HL-60 (cell line): ENCODE measurements around the gene SUPT3H.
A peak's percentile ranks its signal among the peaks of the same experiment; 100 is the strongest.

Experiments
- DNase-seq, 2 experiments: peaks; one replicate each; pipeline ENCODE4 v3.0.0-alpha.2; 2010 to 2020; ENCODE audit warnings: low read depth in 1 of 2, low spot score in 1 of 2
- H3K27ac ChIP-seq: fragments of 250-450 bp; sonication (Bioruptor Pico); replicated peaks from 2 replicates; pipeline ENCODE4 v1.5.1; 2020; ENCODE audit warnings: mild to moderate bottlenecking, moderate library complexity
- H3K27me3 ChIP-seq: fragments of 250-450 bp; sonication (Bioruptor Pico); 2 replicates; pipeline ENCODE4 v1.5.1; 2021; ENCODE audit warnings: mild to moderate bottlenecking, moderate library complexity; ENCODE audit not compliant: insufficient read depth, poor library complexity, severe bottlenecking
- H3K4me3 ChIP-seq: replicated peaks from 2 replicates; pipeline ENCODE4 v1.5.1; 2011; ENCODE audit warnings: mild to moderate bottlenecking, control low read depth, low read length; ENCODE audit not compliant: insufficient read depth
- GABPA ChIP-seq: IDR thresholded peaks from 2 replicates; pipeline ENCODE4 v1.6.1; 2012; ENCODE audit warnings: low read depth
- POLR2AphosphoS5 ChIP-seq: IDR thresholded peaks from 2 replicates; pipeline ENCODE4 v1.6.1; 2012; ENCODE audit warnings: low read depth
- SPI1 ChIP-seq: IDR thresholded peaks from 2 replicates; pipeline ENCODE4 v1.6.1; 2012; ENCODE audit warnings: low read depth, mild to moderate bottlenecking, borderline replicate concordance
- TF ChIP-seq, protein P1 (sequence below): IDR thresholded peaks from 2 replicates; pipeline ENCODE4 v1.6.1; 2012; ENCODE audit warnings: low read depth; ENCODE audit not compliant: insufficient replicate concordance
- TF ChIP-seq, protein P2 (sequence below): IDR thresholded peaks from one replicate; pipeline ENCODE4 v1.5.1; 2011; ENCODE audit warnings: low read length, control low read depth, inconsistent platforms; ENCODE audit not compliant: insufficient read depth

Gene SUPT3H

DNA sequence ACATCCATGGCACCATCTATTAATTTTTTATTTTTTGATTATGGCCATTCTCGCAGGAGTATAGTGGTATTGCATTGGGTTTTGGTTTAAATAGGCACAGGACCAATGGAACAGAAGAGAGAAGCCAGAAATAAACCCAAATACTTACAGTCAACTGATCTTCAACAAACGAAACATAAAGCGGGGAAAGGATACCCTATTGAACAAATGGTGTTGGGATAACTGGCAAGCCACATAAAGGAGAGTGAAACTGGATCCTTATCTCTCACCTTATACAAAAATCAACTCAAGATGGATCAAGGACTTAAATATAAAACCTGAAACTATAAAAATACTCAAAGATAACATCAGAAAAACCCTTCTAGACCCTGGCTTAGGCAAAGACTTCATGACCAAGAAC lies 74.9 kb downstream of the SUPT3H start:
- DNase-seq = no peak
- Histone ChIP-seq H3K27me3 (no peaks in the 10 kb centered on the region), H3K4me3 (no peak overlapping the region), H3K27ac (no peak overlapping the region)
- TF ChIP-seq, protein P1, sequence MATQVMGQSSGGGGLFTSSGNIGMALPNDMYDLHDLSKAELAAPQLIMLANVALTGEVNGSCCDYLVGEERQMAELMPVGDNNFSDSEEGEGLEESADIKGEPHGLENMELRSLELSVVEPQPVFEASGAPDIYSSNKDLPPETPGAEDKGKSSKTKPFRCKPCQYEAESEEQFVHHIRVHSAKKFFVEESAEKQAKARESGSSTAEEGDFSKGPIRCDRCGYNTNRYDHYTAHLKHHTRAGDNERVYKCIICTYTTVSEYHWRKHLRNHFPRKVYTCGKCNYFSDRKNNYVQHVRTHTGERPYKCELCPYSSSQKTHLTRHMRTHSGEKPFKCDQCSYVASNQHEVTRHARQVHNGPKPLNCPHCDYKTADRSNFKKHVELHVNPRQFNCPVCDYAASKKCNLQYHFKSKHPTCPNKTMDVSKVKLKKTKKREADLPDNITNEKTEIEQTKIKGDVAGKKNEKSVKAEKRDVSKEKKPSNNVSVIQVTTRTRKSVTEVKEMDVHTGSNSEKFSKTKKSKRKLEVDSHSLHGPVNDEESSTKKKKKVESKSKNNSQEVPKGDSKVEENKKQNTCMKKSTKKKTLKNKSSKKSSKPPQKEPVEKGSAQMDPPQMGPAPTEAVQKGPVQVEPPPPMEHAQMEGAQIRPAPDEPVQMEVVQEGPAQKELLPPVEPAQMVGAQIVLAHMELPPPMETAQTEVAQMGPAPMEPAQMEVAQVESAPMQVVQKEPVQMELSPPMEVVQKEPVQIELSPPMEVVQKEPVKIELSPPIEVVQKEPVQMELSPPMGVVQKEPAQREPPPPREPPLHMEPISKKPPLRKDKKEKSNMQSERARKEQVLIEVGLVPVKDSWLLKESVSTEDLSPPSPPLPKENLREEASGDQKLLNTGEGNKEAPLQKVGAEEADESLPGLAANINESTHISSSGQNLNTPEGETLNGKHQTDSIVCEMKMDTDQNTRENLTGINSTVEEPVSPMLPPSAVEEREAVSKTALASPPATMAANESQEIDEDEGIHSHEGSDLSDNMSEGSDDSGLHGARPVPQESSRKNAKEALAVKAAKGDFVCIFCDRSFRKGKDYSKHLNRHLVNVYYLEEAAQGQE = no peak
- TF ChIP-seq, protein P2, sequence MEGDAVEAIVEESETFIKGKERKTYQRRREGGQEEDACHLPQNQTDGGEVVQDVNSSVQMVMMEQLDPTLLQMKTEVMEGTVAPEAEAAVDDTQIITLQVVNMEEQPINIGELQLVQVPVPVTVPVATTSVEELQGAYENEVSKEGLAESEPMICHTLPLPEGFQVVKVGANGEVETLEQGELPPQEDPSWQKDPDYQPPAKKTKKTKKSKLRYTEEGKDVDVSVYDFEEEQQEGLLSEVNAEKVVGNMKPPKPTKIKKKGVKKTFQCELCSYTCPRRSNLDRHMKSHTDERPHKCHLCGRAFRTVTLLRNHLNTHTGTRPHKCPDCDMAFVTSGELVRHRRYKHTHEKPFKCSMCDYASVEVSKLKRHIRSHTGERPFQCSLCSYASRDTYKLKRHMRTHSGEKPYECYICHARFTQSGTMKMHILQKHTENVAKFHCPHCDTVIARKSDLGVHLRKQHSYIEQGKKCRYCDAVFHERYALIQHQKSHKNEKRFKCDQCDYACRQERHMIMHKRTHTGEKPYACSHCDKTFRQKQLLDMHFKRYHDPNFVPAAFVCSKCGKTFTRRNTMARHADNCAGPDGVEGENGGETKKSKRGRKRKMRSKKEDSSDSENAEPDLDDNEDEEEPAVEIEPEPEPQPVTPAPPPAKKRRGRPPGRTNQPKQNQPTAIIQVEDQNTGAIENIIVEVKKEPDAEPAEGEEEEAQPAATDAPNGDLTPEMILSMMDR = no peak
- TF ChIP-seq GABPA (no peak), SPI1 (no peak), POLR2AphosphoS5 (no peak)

DNA sequence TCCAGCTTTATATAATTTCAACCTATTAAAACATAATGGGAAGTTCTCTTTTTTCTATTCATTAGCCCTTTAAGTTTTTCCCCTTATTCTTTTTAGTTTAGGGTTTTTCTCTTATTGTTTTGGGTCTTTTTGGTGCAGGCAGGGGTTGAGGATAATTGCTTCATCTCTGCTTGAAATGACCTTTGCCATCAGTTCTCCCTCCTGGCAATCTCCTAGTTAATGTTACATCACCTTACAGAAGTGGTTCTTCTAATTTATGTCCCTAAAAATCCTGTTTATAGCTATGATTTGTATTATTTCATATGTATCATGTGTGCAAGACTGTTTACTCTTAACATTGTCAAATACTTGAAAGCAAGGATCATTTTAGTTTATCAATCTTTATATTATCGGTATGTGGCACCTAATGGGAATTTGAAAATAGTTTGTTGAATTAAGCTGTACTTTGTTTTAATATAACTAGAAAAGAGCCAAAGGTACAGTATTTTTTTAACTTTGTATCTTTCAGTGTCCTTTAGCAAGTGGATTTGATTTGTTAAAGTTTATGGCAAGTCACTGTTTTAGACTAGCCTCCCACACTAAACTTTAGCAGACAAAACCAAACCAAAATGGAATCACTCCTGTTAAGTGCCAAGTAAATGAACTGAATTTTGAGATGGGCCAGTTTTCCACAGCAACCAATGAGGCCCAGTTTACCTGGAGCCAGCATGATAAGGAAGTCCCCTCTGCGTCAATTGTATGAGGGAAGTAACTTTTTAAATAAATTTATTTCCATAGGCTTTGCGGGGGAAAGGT lies 76.2 kb downstream of the SUPT3H start:
- no peak overlapping the region for H3K4me3 ChIP-seq
- DNase-seq = no peak
- H3K27ac ChIP-seq = 0 out of 2 replicates have a peak overlapping the region, but pooled peaks have one; percentile 1
- TF ChIP-seq GABPA = no peak
- TF ChIP-seq, protein P1 = no peak
- no peak for TF ChIP-seq POLR2AphosphoS5
- TF ChIP-seq, protein P2 = no peak
- TF ChIP-seq SPI1 = no peak
- H3K27me3 ChIP-seq = no peaks in the 10 kb centered on the region

DNA sequence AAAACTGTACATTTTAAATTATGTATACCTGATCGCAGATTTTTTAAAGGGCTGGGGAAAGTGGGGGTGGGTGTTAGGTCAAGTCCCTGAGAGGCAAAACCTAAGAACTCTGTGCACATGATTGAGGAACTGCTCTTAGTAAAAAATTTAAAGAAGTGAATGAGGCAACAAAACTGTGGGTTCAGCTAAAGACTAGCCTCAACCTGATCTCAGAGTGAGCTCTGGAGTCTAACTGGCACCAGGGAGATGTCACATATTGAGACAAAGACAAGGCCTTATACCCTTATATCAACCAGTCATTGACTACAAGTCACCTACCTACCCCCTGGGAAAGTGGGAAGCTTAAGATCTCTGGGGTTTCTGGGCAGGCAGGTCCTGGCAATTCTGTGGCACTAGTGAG lies 77.0 kb downstream of the SUPT3H start:
- no peak overlapping the region for H3K4me3 ChIP-seq
- 0 out of 2 replicates have a peak overlapping the region, but pooled peaks have one; percentile 1 for H3K27ac ChIP-seq
- peak in 1 of 2 experiments; percentile 57 for DNase-seq
- TF ChIP-seq, protein P1 = no peak
- TF ChIP-seq SPI1 = peak; percentile 77
- H3K27me3 ChIP-seq = no peaks in the 10 kb centered on the region
